Progenitor cell of endocrine pancreas (in vitro differentiated cells): ENCODE results near the gene MACROD2. TPM values are rescaled to one million over a fixed set of nuclear protein-coding genes. Genes with fewer than 3 reads are reported as not detected.

Experiments
- DNase-seq: peaks from one replicate; pipeline ENCODE4 v3.0.0; 2021; ENCODE audit warnings: low spot score; ENCODE audit not compliant: unreplicated experiment
- H3K27ac Mint-ChIP-seq: 2 replicates; pipeline ENCODE4 v1.8.0; 2021; ENCODE audit warnings: mild to moderate bottlenecking, moderate library complexity, mixed read lengths
- H3K27me3 Mint-ChIP-seq: 2 replicates; pipeline ENCODE4 v1.8.0; 2021; ENCODE audit warnings: mixed read lengths
- H3K36me3 Mint-ChIP-seq: 2 replicates; pipeline ENCODE4 v1.8.0; 2022; ENCODE audit warnings: mixed read lengths; ENCODE audit not compliant: insufficient read depth
- H3K4me1 Mint-ChIP-seq: 2 replicates; pipeline ENCODE4 v1.8.0; 2021; ENCODE audit warnings: low read depth, mixed read lengths
- H3K4me3 Mint-ChIP-seq: 2 replicates; pipeline ENCODE4 v1.8.0; 2021; ENCODE audit warnings: low read depth, mild to moderate bottlenecking, moderate library complexity, mixed read lengths
- H3K9me3 Mint-ChIP-seq: 2 replicates; pipeline ENCODE4 v1.8.0; 2021; ENCODE audit warnings: low read depth, mixed read lengths
- CTCF ChIP-seq: fragments of 200-600 bp; sonication (generic); IDR thresholded peaks from one replicate; pipeline ENCODE4 v1.5.0; 2021; ENCODE audit warnings: antibody characterized with exemption, mild to moderate bottlenecking; ENCODE audit not compliant: unreplicated experiment
- total RNA-seq: library from RNA; stranded (reverse); gene quantifications from 2 replicates; pipeline ENCODE4 v1.2.1, GENCODE V29; 2021

MACROD2 gene
- total RNA-seq, 1 donor from 2014 or later: 7.6 TPM

GRCh38 chr20:15658295-15658694 lies 1663.0 kb downstream of the MACROD2 start:
- Mint-ChIP-seq H3K4me1 (peaks cover 11% of the 10 kb centered on the region), H3K27ac (no peak overlapping the region), H3K36me3 (no peaks in the 10 kb centered on the region), H3K27me3 (no peaks in the 10 kb centered on the region), H3K9me3 (no peaks in the 10 kb centered on the region), H3K4me3 (no peak overlapping the region)
- no peak for TF ChIP-seq CTCF
- DNase-seq: no peak

GRCh38 chr20:15673206-15673605 lies 1677.9 kb downstream of the MACROD2 start:
- no peak for TF ChIP-seq CTCF
- H3K9me3 Mint-ChIP-seq: no peaks in the 10 kb centered on the region
- peaks cover 20% of the 10 kb centered on the region for H3K4me1 Mint-ChIP-seq
- H3K27ac Mint-ChIP-seq: no peak overlapping the region
- no peak for DNase-seq
- no peaks in the 10 kb centered on the region for H3K36me3 Mint-ChIP-seq
- H3K27me3 Mint-ChIP-seq: no peaks in the 10 kb centered on the region
- H3K4me3 Mint-ChIP-seq: no peak overlapping the region

GRCh38 chr20:15674253-15675060 lies 1679.1 kb downstream of the MACROD2 start:
- Mint-ChIP-seq H3K9me3 (no peaks in the 10 kb centered on the region), H3K4me3 (no peak overlapping the region), H3K4me1 (peaks cover 20% of the 10 kb centered on the region), H3K27ac (no peak overlapping the region), H3K27me3 (no peaks in the 10 kb centered on the region), H3K36me3 (no peaks in the 10 kb centered on the region)
- no peak for TF ChIP-seq CTCF
- no peak for DNase-seq

GRCh38 chr20:15675061-15675514 lies 1679.8 kb downstream of the MACROD2 start:
- no peaks in the 10 kb centered on the region for H3K36me3 Mint-ChIP-seq
- no peak for TF ChIP-seq CTCF
- H3K9me3 Mint-ChIP-seq: no peaks in the 10 kb centered on the region
- no peaks in the 10 kb centered on the region for H3K27me3 Mint-ChIP-seq
- DNase-seq: no peak
- H3K4me1 Mint-ChIP-seq: peaks cover 20% of the 10 kb centered on the region
- no peak overlapping the region for H3K27ac Mint-ChIP-seq
- H3K4me3 Mint-ChIP-seq: no peak overlapping the region

GRCh38 chr20:15675813-15676484 lies 1680.6 kb downstream of the MACROD2 start:
- Mint-ChIP-seq H3K4me1 (peaks cover 22% of the 10 kb centered on the region), H3K4me3 (no peak overlapping the region), H3K27me3 (no peaks in the 10 kb centered on the region), H3K27ac (no peak overlapping the region), H3K36me3 (no peaks in the 10 kb centered on the region), H3K9me3 (peaks cover 4% of the 10 kb centered on the region)
- no peak for DNase-seq
- no peak for TF ChIP-seq CTCF
